Activated CD8-positive, alpha-beta T cell treated with anti-CD3 and anti-CD28 coated beads for 36 hours (primary cell): Measurements from ENCODE around the gene USP5. TPM values are rescaled to one million over a fixed set of nuclear protein-coding genes. Genes with fewer than 3 reads are reported as not detected.

ENCODE experiments used
- ATAC-seq: fragments of 200-7000 bp; cut with Tn5 transposase; one replicate; pipeline ENCODE4 v1.10.0; 2021; ENCODE audit warnings: mild to moderate bottlenecking, moderate library complexity
- CTCF ChIA-PET: fragments of 350-600 bp; sonication (Branson Sonifier 250); formaldehyde crosslinking; loops from one replicate; lab custom pipeline; 2021; ENCODE audit warnings: antibody characterized with exemption; lab: Charles Lee
- POLR2A ChIA-PET: fragments of 350-600 bp; sonication (Branson Sonifier 250); formaldehyde crosslinking; loops from one replicate; lab custom pipeline; 2021; ENCODE audit warnings: antibody characterized with exemption; lab: Charles Lee
- DNase-seq: peaks from one replicate; pipeline ENCODE4 v3.0.0-alpha.2; 2020
- H3K27ac Mint-ChIP-seq: one replicate; pipeline ENCODE4 v1.8.0; 2021; ENCODE audit warnings: mild to moderate bottlenecking, mixed read lengths
- H3K27me3 Mint-ChIP-seq: one replicate; pipeline ENCODE4 v1.8.0; 2021; ENCODE audit warnings: mixed read lengths
- H3K36me3 Mint-ChIP-seq: one replicate; pipeline ENCODE4 v1.8.0; 2021; ENCODE audit warnings: low read depth, mixed read lengths
- H3K4me1 Mint-ChIP-seq: one replicate; pipeline ENCODE4 v1.8.0; 2021; ENCODE audit warnings: low read depth, mixed read lengths
- H3K4me3 Mint-ChIP-seq: one replicate; pipeline ENCODE4 v1.8.0; 2021; ENCODE audit warnings: mild to moderate bottlenecking, moderate library complexity, mixed read lengths
- H3K9me3 Mint-ChIP-seq: one replicate; pipeline ENCODE4 v1.8.0; 2021; ENCODE audit warnings: mixed read lengths
- intact Hi-C: fragments of 100-400 bp; cut with micrococcal nuclease; formaldehyde crosslinking; loops from one replicate; pipeline ENCODE4 v1.10.0; 2022
- total RNA-seq, 2 experiments: library from RNA; stranded (reverse); gene quantifications; one replicate each; pipeline ENCODE4 v1.2.3, GENCODE V29; 2021
- TF ChIP-seq, protein P1 (sequence below): fragments of 200-600 bp; IDR thresholded peaks from one replicate; pipeline ENCODE4 v1.8.0; 2022; ENCODE audit warnings: antibody characterized with exemption, mild to moderate bottlenecking

Gene USP5
- total RNA-seq, 2 experiments from 2014 or later = 109 to 112 TPM

DNA sequence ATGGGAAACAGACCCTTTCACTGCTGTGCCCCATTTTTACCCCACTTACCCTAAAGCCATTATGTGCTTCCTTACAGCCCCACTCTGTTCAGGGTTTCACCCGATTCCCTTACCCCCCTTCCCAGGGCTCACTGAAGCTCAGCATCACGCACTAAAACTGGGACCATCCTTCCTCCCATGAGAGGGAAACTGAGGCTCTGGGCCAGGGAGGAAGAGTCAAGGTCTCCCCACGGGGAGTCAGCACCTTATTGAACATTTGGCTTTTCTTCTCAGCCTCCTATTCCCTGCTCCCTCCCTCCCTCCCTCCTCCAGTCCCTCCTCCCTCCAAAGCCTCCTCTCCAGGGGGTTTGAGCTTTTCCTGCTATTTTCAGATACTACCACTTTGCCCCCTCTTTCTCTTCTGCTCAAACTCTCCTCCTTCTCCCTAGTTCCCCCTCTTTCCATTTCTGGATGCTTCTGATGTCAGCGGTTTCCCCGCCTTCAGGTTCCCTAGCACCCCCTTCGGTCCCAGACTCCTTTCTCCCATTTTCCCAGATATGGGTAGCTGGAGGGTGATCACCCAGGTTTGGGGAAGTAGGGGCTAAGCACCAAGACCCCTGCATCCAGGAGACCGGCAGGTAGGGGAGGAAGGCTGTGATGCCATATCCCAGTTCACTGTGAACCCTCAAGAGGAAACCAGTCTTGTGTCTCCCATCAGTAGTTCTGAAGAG lies 29.4 kb upstream of the USP5 start:
- TF ChIP-seq, protein P1, sequence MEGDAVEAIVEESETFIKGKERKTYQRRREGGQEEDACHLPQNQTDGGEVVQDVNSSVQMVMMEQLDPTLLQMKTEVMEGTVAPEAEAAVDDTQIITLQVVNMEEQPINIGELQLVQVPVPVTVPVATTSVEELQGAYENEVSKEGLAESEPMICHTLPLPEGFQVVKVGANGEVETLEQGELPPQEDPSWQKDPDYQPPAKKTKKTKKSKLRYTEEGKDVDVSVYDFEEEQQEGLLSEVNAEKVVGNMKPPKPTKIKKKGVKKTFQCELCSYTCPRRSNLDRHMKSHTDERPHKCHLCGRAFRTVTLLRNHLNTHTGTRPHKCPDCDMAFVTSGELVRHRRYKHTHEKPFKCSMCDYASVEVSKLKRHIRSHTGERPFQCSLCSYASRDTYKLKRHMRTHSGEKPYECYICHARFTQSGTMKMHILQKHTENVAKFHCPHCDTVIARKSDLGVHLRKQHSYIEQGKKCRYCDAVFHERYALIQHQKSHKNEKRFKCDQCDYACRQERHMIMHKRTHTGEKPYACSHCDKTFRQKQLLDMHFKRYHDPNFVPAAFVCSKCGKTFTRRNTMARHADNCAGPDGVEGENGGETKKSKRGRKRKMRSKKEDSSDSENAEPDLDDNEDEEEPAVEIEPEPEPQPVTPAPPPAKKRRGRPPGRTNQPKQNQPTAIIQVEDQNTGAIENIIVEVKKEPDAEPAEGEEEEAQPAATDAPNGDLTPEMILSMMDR = no peak
- intact Hi-C loops = no loop called here
- ATAC-seq (no peak), DNase-seq (no peak)
- ChIA-PET CTCF (interaction anchor here (1.1 to 17.9 kb wide), 8 partner anchors 9 to 204 kb away, joined by 3 to 341 read pairs (median 4); partner anchors contain the start of genes MLF2 and PTMS), POLR2A (interaction anchor here (0.6 to 3.1 kb wide), 7 partner anchors 12 to 92 kb away, joined by 3 to 9 read pairs (median 4); partner anchors contain the start of genes CD4, LAG3 and MLF2)
- H3K4me3 Mint-ChIP-seq = no peak overlapping the region
- H3K9me3 Mint-ChIP-seq = no peaks in the 10 kb centered on the region
- H3K4me1 Mint-ChIP-seq = peaks cover 17% of the 10 kb centered on the region
- no peaks in the 10 kb centered on the region for H3K36me3 Mint-ChIP-seq
- H3K27ac Mint-ChIP-seq = no peak overlapping the region
- peaks cover 53% of the 10 kb centered on the region for H3K27me3 Mint-ChIP-seq

DNA sequence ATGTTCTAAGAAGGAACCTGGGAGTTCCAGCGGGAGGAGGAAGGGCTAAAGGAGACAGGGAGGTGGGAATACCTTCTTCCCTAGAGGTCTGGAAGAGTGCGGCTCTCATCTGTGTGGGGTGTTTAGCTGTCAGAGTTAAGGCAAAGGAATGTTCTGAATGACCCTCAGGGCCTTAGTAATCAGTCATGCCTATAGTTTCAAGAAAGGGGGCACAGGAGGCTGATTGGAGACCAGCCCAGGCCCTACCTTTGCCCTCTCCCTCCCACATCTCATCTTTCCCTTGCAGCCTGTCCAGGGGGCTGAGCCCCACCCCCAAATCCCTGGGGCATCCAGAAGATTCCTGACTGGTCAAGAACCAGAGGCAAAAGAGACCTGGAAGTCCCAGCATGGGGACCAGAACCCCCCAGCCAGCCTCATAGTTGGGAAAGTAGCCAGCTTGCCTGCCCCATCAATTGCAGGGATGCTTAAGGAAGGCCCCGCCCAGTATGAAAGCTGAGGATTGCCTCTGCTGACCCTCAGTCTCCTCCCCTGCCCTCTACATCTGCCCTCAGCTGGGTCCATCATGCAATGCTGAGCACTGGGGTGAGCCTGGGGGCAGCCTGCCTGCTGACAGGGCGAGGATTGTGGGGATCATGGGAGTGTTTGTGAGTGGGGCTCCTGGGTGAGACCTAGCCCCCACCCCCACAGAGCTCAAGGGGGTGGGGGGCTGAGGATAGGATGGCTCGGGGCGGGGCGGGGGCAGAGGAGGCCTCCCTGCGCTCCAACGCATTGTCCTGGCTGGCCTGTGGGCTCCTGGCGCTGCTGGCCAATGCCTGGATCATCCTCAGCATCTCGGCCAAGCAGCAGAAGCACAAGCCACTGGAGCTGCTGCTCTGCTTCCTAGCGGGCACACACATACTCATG lies 28.5 kb upstream of the USP5 start:
- TF ChIP-seq, protein P1 = no peak
- Mint-ChIP-seq H3K9me3 (no peaks in the 10 kb centered on the region), H3K36me3 (no peaks in the 10 kb centered on the region), H3K4me1 (peaks cover 21% of the 10 kb centered on the region), H3K27me3 (peaks cover 56% of the 10 kb centered on the region), H3K4me3 (no peak overlapping the region), H3K27ac (no peak overlapping the region)
- no peak for ATAC-seq
- intact Hi-C loops = no loop called here
- CTCF ChIA-PET = interaction anchor here (1.2 to 17.9 kb wide), 9 partner anchors 11 to 205 kb away, joined by 3 to 341 read pairs (median 15); partner anchors contain the start of genes COPS7A, MLF2 and PTMS
- DNase-seq = no peak
- POLR2A ChIA-PET = interaction anchor here (0.8 to 3.1 kb wide), 3 partner anchors 12 to 70 kb away, joined by 4 to 9 read pairs (median 5); partner anchors contain the start of genes LAG3 and MLF2

DNA sequence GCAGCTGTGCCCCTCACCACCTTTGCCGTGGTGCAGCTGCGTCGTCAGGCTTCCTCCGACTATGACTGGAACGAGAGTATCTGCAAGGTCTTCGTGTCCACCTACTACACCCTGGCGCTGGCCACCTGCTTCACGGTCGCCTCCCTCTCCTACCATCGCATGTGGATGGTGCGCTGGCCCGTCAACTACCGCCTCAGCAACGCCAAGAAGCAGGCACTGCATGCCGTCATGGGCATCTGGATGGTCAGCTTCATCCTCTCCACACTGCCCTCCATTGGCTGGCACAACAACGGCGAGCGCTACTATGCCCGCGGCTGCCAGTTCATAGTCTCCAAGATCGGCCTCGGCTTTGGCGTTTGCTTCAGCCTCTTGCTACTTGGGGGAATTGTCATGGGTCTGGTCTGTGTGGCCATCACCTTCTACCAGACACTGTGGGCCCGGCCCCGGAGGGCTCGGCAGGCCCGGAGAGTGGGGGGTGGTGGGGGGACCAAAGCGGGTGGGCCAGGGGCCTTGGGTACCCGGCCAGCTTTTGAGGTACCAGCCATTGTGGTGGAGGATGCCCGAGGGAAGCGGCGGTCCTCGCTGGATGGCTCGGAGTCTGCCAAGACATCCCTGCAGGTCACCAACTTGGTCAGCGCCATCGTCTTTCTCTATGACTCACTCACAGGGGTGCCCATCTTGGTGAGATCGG lies 27.7 kb upstream of the USP5 start:
- Mint-ChIP-seq H3K27me3 (peaks cover 61% of the 10 kb centered on the region), H3K27ac (no peak overlapping the region), H3K4me1 (peaks cover 26% of the 10 kb centered on the region), H3K9me3 (no peaks in the 10 kb centered on the region), H3K36me3 (no peaks in the 10 kb centered on the region), H3K4me3 (no peak overlapping the region)
- TF ChIP-seq, protein P1 = no peak
- intact Hi-C loops = no loop called here
- ATAC-seq (no peak), DNase-seq (no peak)
- ChIA-PET POLR2A (interaction anchor here (0.7 to 3.1 kb wide), 4 partner anchors 71 to 79 kb away, joined by 3 to 9 read pairs (median 4); partner anchors contain the start of gene MLF2), CTCF (interaction anchor here (1.0 to 17.9 kb wide), 25 partner anchors 10 to 229 kb away, joined by 3 to 341 read pairs (median 4); partner anchors contain the start of genes CD4, COPS7A, MLF2 and PTMS)

DNA sequence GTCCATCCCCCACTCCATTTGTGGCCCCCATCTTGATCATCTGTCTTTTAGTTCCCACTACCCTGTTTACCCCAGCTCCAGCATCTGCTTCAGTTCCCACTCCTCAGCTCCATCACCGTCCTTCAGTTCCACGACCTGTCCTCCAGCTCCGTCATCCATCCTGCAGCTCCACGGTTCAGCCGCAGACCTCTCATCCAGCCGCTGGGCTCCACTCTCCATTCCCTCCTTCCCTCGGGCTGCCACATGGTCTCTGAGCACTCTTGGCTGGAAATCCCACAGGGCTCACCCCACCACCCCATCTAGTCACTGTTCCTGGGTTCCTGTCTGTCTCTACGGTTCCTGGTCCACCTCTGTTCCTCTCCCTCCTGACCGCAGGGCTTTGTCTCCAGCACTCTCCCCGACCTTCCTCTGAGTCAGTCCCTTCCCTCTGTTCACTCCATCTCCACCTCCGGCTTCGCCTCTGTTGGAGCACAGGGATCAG lies 27.0 kb upstream of the USP5 start:
- CTCF ChIA-PET = interaction anchor here (0.6 to 17.9 kb wide), 32 partner anchors 8 to 230 kb away, joined by 3 to 341 read pairs (median 4); partner anchors contain the start of genes CD4, CDCA3, COPS7A and GNB3
- Mint-ChIP-seq H3K9me3 (no peaks in the 10 kb centered on the region), H3K4me1 (peaks cover 30% of the 10 kb centered on the region), H3K4me3 (no peak overlapping the region), H3K36me3 (no peaks in the 10 kb centered on the region), H3K27me3 (peaks cover 66% of the 10 kb centered on the region), H3K27ac (no peak overlapping the region)
- TF ChIP-seq, protein P1 = no peak
- DNase-seq (no peak), ATAC-seq (no peak)
- POLR2A ChIA-PET = interaction anchor here (0.7 to 3.1 kb wide), 6 partner anchors 71 to 135 kb away, joined by 3 to 9 read pairs (median 3); partner anchors contain the start of genes COPS7A, MLF2 and ZNF384
- intact Hi-C loops = loop anchor here (5.0 kb wide), 2 partner anchors 43 to 73 kb away; partner anchors contain the start of gene MLF2
